ENCODE measurements around the gene RAB15.

RAB15 gene

DNA sequence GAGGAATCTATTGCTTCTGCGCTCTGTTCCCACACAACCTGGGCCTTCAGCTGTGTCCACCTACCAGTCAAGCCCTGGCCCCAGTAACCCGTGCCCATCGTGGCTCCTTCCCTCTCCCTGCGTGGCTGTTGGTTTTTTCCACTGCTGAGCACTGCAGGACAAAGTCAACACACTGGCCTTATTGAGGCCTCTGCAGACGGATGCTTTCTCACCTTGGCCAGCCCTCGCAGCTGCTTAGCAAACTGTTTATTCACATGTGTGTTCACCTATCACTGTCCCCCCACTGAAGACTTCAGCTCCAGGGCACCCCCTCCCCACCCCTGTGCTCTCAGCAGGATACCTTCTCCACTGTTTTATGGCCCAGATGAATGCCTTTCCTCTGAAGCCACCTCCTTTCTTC, 16.8 kb downstream of the RAB15 start:
- DNase-seq = no peak

- DNase-seq = no peak
Observed at GRCh38 chr14:64954491-64955240, 17.5 kb downstream of the RAB15 start.

DNA sequence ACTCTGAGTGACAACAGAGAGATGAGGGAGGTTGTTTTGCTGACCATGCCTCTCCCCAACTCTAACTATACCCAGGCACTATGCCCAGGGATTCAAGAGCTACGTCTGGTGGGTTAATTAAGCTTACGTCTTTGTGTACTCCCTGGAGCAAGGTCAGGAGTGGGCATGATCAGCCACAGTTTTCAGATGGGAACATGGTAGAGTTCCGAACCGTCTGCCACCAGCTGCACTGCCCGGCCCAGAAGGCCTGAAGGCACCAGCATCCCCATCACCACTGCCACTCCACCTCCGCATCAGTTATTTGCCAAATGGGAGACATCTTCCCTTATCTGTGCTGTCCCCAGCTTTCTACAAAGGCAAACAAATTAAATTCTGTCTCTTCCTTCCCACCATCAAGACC, 18.5 kb downstream of the RAB15 start:
- no peak for DNase-seq

DNA sequence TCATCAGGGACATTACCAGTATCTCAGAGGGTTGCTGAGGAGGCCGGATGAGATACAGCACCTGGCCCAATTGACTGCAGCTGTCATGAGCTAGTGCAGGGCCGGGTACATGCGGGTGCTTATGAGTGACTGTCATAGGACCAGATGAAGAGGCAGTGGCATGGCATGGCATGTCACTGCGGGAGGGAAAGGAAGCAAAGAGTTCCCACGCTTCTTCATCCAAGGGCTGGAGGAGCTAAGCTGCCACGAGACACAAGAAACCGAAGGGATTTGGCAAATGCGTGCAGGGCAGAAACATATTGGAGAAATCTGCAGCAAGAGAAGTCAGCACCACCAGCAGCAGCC, 18.9 kb downstream of the RAB15 start:
- no peak for DNase-seq

- DNase-seq = no peak
Observed at GRCh38 chr14:64952598-64953309, 19.4 kb downstream of the RAB15 start.

- no peak for DNase-seq
Observed at GRCh38 chr14:64951724-64952123, 20.4 kb downstream of the RAB15 start.

DNA sequence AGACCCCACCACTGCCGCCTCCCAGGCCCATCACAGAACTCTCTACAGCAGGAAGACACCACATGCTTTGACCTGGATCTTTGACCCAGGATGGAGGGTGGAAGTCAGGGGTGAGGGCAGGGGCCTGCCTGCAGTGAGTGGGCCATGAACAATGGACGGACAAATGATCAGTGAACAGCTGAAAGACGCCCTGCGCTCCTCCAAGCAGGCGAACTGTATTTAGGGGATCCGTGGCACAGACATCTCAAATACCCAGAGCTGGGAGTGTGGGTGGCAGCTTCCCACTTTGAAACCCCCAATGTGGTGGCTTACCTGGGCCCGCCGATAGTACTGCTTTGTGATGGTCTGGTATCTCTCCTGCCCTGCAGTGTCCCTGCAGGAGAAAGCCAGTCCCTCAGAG, 20.8 kb downstream of the RAB15 start:
- no peak for DNase-seq

- no peak for DNase-seq
Observed at GRCh38 chr14:64950889-64951288, 21.2 kb downstream of the RAB15 start.

GRCh38 chr14:64948612-64949210, 23.4 kb downstream of the RAB15 start:
- no peak for DNase-seq

DNA sequence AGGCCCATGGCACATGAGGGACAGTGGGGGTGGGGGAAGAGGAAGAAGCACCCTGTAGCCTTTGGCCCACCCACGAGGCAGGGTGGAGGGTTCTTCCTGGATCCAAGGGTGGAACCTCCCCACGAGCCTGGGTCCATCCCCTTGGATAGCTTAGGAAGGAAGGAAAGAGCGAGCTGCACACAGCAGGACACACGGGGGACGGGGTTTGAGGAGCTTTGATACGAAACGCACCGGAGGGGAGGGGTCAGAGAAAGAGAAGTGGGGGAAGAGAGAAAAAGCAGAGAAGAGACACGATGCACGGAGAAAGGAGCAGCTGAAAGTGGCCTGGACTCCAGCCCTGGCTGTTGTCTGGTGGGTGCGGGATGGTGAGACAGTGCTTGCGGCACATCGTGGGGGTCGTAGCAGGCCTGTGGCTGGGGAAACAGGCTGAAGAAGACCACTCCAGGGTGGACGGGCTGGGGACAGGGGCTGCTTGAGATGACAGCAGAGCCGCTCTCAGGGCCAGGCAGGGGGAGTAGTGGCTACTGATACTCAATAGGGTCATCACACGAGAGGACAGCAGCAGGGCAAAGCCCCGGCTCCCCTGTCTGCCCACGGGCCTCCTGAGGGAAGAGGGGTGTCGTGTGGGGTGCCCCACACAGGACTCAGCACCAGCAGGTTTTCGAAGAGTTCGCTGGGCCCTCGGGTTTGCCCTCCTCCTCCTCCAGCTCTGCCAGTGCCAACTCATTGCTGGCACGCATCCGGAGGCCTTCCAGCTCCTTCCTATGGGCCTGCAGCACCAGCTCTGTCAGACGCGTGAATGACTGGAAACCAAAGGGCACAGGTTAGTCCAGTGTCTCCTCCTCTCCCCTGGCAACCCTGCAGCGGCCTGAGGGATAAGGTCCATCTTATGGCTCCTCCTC, 24.2 kb downstream of the RAB15 start:
- no peak for DNase-seq

DNA sequence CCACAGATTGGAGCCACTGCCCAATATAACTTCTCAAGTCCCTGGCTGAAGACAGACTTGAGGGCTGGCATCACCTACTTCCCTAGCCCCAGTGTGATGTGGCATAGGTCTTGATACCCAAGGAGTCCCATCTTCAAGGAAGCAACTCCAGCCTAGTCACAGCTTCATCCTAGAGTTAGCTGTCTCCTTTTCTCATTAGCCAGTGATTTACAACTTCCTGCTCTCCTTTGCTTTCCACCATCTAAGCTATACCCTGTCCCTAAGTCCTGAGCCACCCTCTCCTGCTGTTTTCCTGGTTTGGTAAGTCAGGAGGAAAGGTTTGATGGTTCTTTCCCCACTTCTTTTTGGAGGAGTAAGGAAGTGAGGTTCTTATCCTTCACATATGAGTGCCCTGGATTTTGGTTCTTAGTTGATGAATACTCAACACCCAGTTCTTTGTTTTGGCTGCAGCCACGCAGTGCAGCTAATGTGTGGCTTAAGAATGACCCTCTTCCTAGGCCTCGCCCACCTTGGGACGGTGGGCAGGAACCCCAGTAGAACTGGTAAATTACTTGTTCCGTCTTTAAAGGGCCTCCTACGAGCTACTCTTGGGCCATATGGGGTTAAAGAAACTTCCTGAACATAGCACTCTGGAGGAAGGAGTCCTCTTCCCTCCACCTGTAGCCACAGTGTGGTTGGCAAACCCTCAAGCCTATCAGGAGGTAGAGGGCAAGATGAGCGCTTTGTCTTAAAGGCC, 25.7 kb downstream of the RAB15 start:
- no peak for DNase-seq

- DNase-seq = no peak
Observed at GRCh38 chr14:64945431-64946178, 26.5 kb downstream of the RAB15 start.

DNA sequence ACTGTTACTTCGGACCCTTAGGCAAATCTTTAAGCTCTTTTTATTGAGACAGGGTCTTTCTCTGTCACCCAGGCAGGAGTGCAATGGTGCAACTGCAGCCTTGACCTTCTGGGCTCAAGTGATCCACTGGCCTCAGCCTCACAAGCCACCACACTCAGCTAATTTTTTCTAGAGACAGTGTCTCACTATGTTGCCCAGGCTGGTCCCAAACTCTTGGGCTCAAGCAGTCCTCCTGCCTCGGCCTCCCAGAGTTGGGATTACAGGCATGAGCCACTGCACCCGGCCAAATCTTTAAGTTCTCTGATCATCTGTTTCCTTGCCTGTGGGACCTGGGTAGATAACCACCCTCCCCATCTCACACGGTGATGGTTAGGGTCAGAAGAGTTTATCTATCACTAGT, 27.3 kb downstream of the RAB15 start:
- no peak for DNase-seq

- DNase-seq = no peak
Observed at GRCh38 chr14:64944041-64944440, 28.1 kb downstream of the RAB15 start.

- no peak for DNase-seq
Observed at GRCh38 chr14:64943556-64943955, 28.6 kb downstream of the RAB15 start.

DNA sequence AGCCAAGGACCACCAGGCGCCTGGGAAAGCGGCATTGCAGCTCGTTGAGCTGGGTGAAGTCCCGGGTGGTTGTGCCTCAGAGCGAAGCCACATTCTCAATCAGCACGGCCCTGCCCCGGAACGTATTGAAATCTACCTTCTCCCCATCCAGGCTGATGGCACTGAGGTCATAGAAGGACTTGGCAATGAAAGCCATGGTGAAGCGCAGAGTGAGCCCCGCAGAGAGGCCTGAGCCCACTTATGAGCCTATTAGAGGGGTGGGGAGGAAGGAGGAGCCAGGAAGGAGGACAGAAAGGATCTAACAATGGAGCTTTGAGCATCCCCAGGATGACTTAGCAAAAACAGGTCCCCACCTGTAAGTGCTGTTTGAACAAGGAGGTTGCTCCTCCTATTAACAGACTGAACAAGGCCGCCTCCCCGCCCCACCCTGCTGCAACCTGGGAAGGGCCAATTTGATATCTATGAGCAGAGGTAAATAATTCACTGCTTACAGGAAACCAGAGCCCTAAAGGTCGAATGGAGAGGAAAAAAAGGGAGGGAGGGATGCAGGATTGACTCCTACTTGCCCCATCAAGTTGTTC, 29.5 kb downstream of the RAB15 start, which contains the start of gene GPX2:
Gene GPX2 (minus strand): TSS at position 215 of the 581 bp plus-strand sequence. CDS start 19 bp downstream, at position 196.
- no peak for DNase-seq

- DNase-seq = no peak
Observed at GRCh38 chr14:64940336-64940910, 31.7 kb downstream of the RAB15 start.

GRCh38 chr14:64939817-64940190, 32.3 kb downstream of the RAB15 start:
- DNase-seq = no peak

GRCh38 chr14:64938972-64939816, 32.9 kb downstream of the RAB15 start:
- no peak for DNase-seq
